Measurements from ENCODE around the gene TUBB4A.

Gene TUBB4A

DNA sequence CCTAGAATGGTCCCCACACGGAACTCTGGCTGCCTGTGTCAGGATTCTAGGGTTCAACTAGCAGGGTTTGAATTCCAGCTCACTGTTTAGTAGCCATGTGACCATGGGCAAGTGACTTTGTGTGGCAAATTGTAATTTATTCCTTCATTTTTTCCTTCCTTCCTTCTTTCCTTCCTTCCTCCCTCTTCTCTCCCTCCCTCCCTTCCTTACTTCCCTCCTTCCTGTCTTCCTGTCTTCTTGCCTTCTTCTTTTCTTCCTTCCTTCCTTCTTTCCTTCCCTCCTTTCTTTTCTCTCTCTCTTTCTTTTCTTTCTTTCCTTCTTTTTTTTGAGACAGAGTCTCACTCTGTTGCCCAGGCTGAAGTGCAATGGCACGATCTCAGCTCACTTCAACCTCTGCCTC is 12.0 kb downstream of the TUBB4A start:
- no peak for TF ChIP-seq GATA3 (IDR thresholded peaks at IDR 0.05; ENCODE audit: low read depth, low read length)
- no peak for TF ChIP-seq GATA2 (IDR thresholded peaks at IDR 0.05; ENCODE audit: low read depth, low read length)

DNA sequence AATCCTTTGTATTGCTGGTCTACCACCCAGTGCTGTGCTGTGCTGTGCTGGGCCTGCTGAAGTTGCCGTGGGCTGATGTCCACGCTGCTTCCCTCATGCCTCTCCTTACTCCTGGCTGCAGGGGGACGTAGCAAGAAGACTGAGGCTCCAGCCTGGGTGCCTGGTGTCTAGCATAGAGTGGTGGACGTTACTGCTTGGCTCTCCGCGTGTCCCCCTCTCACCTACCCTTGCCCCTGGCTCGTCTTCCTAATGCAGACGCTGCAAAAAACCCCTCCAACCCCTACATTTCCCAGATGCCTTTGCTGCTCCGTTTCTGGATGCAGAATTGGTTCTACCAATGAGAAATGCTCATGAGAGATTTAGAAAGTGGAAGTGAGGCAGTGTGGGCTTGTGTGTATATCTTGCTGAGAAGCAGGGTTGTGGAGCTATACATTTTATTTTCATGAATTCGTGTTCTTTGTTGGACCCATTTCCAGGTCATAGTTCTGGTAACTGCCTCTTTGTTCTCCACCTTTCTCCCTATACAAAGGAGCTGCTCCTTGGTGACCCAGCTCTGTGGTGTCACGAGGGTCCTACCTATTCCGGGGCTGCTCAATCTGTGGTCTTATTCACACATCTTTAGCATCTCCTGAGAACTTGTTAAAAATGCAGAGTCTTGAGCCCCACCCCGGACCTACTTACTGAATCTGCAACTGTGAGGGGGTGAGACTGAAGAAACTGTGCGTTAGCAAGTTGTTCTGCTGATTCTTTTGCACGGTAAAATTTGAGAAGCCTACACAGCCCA is 12.6 kb downstream of the TUBB4A start:
- no peak for TF ChIP-seq GATA2 (IDR thresholded peaks at IDR 0.05; ENCODE audit: low read depth, low read length)
- no peak for TF ChIP-seq GATA3 (IDR thresholded peaks at IDR 0.05; ENCODE audit: low read depth, low read length)

DNA sequence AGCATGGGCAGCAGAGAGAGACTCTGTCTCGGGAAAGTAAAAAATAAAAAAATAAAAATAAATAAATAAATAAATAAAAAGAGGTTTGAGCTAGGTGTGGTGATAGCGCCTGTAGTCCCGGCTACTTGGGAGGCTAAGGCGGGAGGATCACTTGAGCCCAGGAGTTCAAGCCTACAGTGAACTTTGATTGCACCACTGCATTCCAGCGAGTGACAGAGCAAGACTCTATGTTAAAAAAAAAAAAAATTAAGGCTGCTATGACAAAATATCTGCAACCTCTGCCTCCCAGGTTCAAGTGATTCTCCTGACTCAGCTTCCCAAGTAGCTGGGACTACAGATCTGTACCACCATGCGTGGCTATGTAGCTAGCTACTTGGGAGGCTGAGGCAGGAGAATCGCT is 17.3 kb downstream of the TUBB4A start:
- no peak for TF ChIP-seq GATA2 (IDR thresholded peaks at IDR 0.05; ENCODE audit: low read depth, low read length)
- no peak for TF ChIP-seq GATA3 (IDR thresholded peaks at IDR 0.05; ENCODE audit: low read depth, low read length)

DNA sequence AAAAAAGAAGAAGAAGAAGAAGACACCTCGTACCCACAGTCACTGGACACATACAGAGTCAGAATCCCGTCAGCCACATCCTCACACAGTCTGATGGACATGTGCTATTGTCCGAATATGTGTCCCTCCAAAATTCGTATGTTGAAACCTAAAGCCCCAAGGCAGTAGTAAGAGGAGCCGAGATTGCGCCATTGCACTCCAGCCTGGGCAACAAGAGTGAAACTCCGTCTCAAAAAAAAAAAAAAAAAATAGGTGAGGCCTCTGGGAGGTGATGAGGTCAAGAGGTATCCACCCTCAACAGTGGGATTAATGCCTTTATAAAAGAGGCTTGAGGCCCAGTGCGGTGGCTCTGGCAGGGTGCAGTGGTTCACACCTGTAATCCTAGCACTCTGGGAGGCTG is 17.9 kb downstream of the TUBB4A start:
- TF ChIP-seq GATA2 (IDR thresholded peaks at IDR 0.05; ENCODE audit: low read depth, low read length) (no peak), GATA3 (IDR thresholded peaks at IDR 0.05; ENCODE audit: low read depth, low read length) (no peak)

DNA sequence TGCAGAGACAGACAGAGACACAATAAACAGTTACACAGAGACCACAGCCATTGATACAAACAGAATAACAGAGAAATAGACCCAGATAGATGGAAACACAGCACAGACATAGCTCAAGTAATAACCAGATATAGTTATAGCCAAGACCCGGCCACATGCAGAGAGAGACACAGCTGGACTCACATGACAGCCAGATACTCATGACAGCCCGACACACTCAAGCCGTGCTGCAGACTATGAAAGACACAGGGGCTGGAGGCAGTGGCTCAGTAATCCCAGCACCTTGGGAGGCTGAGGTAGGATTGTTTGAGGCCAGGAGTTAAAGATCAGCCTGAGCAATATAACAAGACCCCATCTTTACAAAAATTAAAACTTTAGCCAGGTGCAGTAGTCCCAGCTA is 18.9 kb downstream of the TUBB4A start:
- TF ChIP-seq GATA3 (IDR thresholded peaks at IDR 0.05; ENCODE audit: low read depth, low read length) (no peak), GATA2 (IDR thresholded peaks at IDR 0.05; ENCODE audit: low read depth, low read length) (no peak)

DNA sequence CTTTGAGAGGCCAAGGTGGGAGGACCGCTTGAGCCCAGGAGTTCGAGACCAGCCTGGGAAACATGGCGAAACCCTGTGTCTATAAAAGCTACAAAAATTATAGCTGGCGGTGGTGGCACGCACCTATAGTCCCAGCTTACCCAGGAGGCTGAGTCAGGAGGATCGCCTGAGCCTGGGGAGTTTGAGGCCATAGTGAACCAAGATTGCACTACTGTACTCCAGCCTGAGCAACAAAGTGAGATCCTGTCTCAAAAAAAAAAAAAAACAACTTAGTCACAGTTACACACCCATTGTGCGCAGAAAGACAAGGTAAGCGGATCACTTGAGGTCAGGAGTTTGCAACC is 19.8 kb downstream of the TUBB4A start:
- TF ChIP-seq GATA3 (IDR thresholded peaks at IDR 0.05; ENCODE audit: low read depth, low read length) = no peak
- TF ChIP-seq GATA2 (IDR thresholded peaks at IDR 0.05; ENCODE audit: low read depth, low read length) = no peak

DNA sequence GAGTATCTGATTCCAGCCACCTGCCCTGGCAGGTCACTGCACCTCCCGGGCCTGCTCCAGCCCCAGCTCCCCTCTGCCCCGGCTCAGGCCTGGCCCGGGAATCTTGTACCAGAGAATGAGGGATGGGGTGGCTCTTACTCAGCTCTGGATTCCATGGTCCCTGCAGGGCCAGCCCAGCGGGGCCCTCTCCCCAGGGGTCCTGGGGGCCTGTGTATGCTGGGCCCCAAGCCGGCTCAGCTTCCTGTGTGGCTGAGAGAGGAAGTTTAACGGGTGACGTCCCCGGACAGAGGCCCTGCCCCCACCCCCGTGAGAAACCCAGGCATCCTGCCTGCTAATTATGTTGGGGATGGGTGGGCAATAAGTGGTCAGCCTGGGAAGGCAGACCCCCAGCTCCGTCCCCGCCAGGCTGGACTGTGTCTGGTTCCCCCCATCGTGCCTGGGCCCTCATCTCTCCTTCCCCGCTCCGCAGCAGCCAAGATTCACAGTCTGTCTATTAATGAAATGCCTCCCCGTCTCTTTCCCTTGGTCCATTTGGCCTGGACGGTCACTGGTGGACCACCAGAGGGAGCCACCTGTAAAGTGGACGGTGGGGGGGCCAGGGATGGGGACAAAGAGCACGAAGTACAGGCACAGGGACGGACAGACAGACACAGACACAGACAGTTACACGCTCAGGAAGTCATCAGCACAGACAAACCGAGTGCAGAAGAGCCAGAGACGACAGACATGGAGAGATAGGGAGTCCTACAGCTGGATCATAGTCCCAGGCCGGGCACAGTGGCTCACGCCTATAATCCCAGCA is 20.4 kb downstream of the TUBB4A start, which contains the start of gene DENND1C:
DENND1C (minus strand) TSS at position 247 of the 802 bp plus-strand sequence; CDS start at position 155, 92 bp downstream.
- TF ChIP-seq GATA2 (IDR thresholded peaks at IDR 0.05; ENCODE audit: low read depth, low read length) = no peak
- no peak for TF ChIP-seq GATA3 (IDR thresholded peaks at IDR 0.05; ENCODE audit: low read depth, low read length)

DNA sequence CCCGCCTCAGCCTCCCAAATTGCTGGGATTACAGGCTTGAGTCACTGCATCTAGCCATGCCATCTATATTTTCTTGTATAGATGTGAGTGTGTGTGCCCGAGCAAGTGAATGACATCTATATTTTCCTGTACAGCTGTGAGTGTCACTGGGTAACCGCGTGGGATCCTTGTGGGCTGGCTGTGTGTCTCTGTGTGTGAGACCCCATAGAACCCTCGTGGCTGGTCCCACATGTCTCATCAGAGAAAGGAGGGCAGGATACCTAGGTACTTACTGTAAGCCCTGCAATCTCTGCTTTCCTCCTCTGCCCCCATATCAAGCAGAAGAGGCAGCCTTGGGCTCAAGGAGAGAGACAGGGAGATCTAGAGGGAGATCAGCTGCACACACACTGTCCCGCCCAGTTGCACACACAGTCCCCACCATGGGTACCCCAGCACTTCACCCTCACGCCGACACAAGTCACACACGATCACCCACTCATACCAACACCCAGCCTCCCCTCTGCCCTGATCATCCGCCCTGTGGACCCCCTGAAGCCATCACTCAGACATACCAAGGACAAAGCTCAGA is 21.2 kb downstream of the TUBB4A start:
- TF ChIP-seq GATA2 (IDR thresholded peaks at IDR 0.05; ENCODE audit: low read depth, low read length) (no peak), GATA3 (IDR thresholded peaks at IDR 0.05; ENCODE audit: low read depth, low read length) (no peak)

DNA sequence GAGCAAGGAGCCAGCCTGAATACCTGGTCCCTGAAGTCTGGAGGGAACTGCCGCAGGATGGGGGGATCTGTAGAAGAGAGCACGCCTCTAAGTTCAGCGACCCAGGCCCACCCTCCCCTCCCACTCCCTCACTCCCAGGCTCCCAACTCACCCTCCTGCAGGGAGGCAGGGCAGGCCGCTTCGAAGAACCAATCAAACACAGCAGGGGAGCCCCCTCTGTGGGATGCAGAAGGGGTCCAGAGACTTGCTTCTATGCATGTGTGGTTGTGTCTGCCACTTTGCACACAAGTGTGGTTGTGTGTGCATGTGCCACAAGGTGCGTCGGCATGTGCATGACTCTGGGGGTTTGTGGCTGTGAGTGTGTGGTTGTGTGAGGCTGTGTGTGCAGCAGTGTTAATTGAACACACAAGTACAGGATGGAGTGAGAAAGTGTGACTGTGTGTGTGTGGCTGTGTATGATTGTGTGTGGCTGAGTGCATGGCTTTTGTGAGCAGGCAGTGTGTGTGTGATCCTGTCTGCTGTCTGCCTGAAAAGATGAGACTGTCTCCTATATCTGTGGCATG is 22.2 kb downstream of the TUBB4A start:
- TF ChIP-seq GATA3 (IDR thresholded peaks at IDR 0.05; ENCODE audit: low read depth, low read length) (no peak), GATA2 (IDR thresholded peaks at IDR 0.05; ENCODE audit: low read depth, low read length) (no peak)

DNA sequence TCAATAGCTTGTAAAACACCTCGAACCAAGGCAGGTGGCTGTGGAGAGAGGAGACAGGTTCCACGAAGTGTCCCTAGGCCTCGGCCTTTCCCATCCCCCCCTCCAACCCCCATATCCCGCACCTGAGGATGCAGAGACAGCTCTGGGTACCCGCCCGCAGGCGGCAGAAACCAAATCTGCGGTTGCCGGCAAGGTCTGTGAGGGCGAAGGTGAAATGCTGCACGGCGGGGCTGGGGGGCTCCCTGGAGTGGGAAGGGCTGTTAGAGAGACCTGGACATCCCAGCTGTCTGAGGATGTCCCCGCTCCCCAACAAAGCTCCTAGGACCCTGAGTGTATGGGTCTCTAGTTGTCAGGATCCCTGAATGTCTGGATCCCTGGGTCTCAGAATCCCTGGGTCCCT is 23.3 kb downstream of the TUBB4A start:
- TF ChIP-seq GATA3 (IDR thresholded peaks at IDR 0.05; ENCODE audit: low read depth, low read length) (no peak), GATA2 (IDR thresholded peaks at IDR 0.05; ENCODE audit: low read depth, low read length) (no peak)

DNA sequence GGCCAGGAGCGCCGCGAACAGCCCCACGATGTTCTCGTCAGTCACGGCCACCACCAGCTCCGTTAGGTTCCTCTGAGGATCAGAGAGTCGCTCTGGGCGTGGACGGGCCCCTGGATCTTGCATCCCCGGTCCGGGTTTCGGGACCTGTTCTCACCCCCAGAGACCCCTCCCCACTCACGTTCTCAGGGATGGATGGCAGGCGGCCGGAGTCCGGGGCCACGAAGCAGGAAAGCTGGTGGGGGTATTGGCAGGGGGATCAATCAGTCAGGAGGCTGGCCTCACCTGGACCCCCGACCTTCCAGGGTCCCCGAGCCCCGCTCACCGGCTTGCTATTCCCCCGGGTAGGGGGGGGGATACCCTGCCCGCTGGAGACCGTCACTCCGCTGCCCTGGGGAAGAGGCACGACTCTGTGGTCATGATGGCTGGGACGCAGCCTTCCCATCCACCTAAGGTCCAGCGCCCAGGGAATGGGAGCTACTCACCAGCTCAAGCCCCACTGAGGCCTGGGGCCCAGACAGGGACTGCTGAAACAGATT is 25.1 kb downstream of the TUBB4A start:
- TF ChIP-seq GATA3 (IDR thresholded peaks at IDR 0.05; ENCODE audit: low read depth, low read length) (no peak), GATA2 (IDR thresholded peaks at IDR 0.05; ENCODE audit: low read depth, low read length) (no peak)

DNA sequence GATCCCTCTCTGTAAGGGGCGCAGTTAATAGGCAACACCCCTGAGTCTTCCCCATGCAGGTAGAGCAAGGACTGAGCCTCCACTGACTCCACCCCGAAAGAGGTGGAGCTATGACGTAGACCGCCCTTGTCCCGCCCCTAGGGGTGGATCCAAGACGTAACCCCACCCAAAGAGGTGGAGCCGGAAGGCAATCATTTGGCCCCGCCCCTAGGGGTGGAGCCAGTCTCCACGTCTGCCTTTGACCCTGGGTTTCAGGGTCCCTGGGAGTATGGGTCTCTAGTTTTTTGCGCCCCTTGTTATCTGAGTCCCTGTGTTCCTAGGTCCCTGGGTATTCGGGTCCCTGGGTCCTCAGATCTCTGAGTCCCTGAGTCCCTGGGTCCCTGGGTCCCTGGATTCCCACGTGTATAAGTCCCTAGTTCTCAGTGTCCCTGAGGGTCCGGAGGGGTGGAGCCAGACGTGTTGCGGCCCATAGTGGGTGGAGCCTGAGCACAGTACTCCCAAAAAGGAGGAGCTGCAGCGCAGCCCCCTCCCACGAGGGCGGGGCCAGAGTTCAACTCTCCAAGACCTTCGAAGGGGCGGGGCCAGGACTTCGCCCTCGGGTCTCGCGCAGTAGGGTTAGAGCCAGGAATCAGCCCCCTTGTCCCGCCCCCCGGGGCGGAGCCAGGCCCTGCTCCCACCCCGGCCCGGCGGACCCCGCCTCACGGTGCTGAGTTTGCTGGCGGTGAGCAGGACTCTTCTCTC is 25.8 kb downstream of the TUBB4A start:
- no peak for TF ChIP-seq GATA2 (IDR thresholded peaks at IDR 0.05; ENCODE audit: low read depth, low read length)
- TF ChIP-seq GATA3 (IDR thresholded peaks at IDR 0.05; ENCODE audit: low read depth, low read length) = no peak

DNA sequence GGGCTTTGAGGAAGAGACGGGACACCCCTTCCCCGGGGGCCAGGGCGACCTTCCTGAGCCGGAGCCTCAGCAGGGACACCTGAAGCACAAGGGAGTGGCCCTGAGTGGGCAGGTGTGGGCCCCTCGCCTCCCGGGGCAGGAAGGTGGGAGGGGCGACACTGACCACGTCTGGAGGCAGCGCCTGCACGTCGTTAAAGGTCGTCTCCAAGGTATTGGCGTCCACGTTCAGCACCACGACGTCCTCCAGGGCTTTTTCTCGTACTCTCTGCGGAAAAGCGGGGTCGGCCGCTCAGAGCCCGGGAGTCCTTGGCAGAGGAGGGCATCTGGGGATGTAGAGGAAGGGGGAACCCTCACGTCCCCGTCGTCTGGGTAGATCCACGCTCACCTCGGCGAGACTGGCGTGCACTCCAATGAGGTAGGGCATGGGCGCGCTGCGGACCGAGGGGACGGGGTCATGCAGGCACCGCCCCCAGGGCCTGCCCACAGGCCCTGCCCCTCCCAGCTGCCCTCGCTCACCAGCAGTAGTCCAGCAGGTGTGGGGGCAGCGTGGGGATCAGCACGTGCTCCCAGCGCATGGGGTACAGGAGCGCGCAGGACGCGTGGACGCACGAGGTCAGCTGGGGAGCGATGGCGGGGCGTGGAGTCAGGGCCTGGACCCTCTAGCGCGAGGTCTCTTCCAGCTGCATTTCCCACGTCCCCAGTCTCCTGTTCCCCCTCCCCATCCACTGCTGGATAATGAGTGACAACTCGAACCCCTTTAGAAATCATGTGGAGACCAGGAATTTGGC is 26.6 kb downstream of the TUBB4A start:
- TF ChIP-seq GATA3 (IDR thresholded peaks at IDR 0.05; ENCODE audit: low read depth, low read length) (no peak), GATA2 (IDR thresholded peaks at IDR 0.05; ENCODE audit: low read depth, low read length) (no peak)
